ENCODE data around the gene NABP1.

NABP1 gene

GRCh38 chr2:191649519-191649918 is 28.4 kb upstream of the NABP1 start:
- H3K27me3 ChIP-seq (ENCODE audit: insufficient read depth, poor library complexity, severe bottlenecking) = no peaks in the 10 kb centered on the region
- no peak overlapping the region for H3K4me3 ChIP-seq (replicated peaks; ENCODE audit: insufficient read depth, low read length)
- no peak for TF ChIP-seq CTCF (IDR thresholded peaks at IDR 0.05; ENCODE audit: insufficient read depth, low read length)
- TF ChIP-seq SPI1 (IDR thresholded peaks at IDR 0.05; ENCODE audit: borderline replicate concordance, low read depth) = no peak
- H3K27ac ChIP-seq (replicated peaks) = no peak overlapping the region
- DNase-seq (ENCODE audit: low read depth in 1 of 2, low spot score in 1 of 2) = no peak

GRCh38 chr2:191650896-191651773 is 26.8 kb upstream of the NABP1 start:
- 0 out of 2 replicates have a peak, but pooled peaks have one; percentile 4 for TF ChIP-seq SPI1 (IDR thresholded peaks at IDR 0.05; ENCODE audit: borderline replicate concordance, low read depth)
- TF ChIP-seq GABPA (IDR thresholded peaks at IDR 0.05; ENCODE audit: low read depth) = no peak
- no peak overlapping the region for H3K27ac ChIP-seq (replicated peaks)
- H3K4me3 ChIP-seq (replicated peaks; ENCODE audit: insufficient read depth, low read length) = no peak overlapping the region
- no peaks in the 10 kb centered on the region for H3K27me3 ChIP-seq (ENCODE audit: insufficient read depth, poor library complexity, severe bottlenecking)
- DNase-seq (ENCODE audit: low read depth in 1 of 2, low spot score in 1 of 2) = no peak

- Histone ChIP-seq H3K27ac (replicated peaks) (no peak overlapping the region), H3K27me3 (ENCODE audit: insufficient read depth, poor library complexity, severe bottlenecking) (no peaks in the 10 kb centered on the region), H3K4me3 (replicated peaks; ENCODE audit: insufficient read depth, low read length) (no peak overlapping the region)
- TF ChIP-seq SPI1 (IDR thresholded peaks at IDR 0.05; ENCODE audit: borderline replicate concordance, low read depth) = peak; percentile 48; the same call in 1 of the 2 replicates
- no peak for TF ChIP-seq GABPA (IDR thresholded peaks at IDR 0.05; ENCODE audit: low read depth)
- DNase-seq (ENCODE audit: low read depth in 1 of 2, low spot score in 1 of 2) = no peak
These were observed 24.1 kb upstream of the NABP1 start for GRCh38 chr2:191653667-191654391.

GRCh38 chr2:191656391-191656790 is 21.5 kb upstream of the NABP1 start:
- H3K27me3 ChIP-seq (ENCODE audit: insufficient read depth, poor library complexity, severe bottlenecking) = no peaks in the 10 kb centered on the region
- no peak overlapping the region for H3K4me3 ChIP-seq (replicated peaks; ENCODE audit: insufficient read depth, low read length)
- TF ChIP-seq SPI1 (IDR thresholded peaks at IDR 0.05; ENCODE audit: borderline replicate concordance, low read depth) (no peak), GABPA (IDR thresholded peaks at IDR 0.05; ENCODE audit: low read depth) (no peak), POLR2AphosphoS5 (IDR thresholded peaks at IDR 0.05; ENCODE audit: low read depth) (no peak), REST (IDR thresholded peaks at IDR 0.05; ENCODE audit: insufficient replicate concordance, low read depth) (no peak), CTCF (IDR thresholded peaks at IDR 0.05; ENCODE audit: insufficient read depth, low read length) (no peak)
- no peak for DNase-seq (ENCODE audit: low read depth in 1 of 2, low spot score in 1 of 2)
- H3K27ac ChIP-seq (replicated peaks) = no peak overlapping the region

- Histone ChIP-seq H3K27me3 (ENCODE audit: insufficient read depth, poor library complexity, severe bottlenecking) (no peaks in the 10 kb centered on the region), H3K27ac (replicated peaks) (no peak overlapping the region), H3K4me3 (replicated peaks; ENCODE audit: insufficient read depth, low read length) (no peak overlapping the region)
- TF ChIP-seq POLR2AphosphoS5 (IDR thresholded peaks at IDR 0.05; ENCODE audit: low read depth) (no peak), SPI1 (IDR thresholded peaks at IDR 0.05; ENCODE audit: borderline replicate concordance, low read depth) (no peak), CTCF (IDR thresholded peaks at IDR 0.05; ENCODE audit: insufficient read depth, low read length) (no peak), GABPA (IDR thresholded peaks at IDR 0.05; ENCODE audit: low read depth) (no peak), REST (IDR thresholded peaks at IDR 0.05; ENCODE audit: insufficient replicate concordance, low read depth) (no peak)
- no peak for DNase-seq (ENCODE audit: low read depth in 1 of 2, low spot score in 1 of 2)
These were observed 21.1 kb upstream of the NABP1 start for GRCh38 chr2:191656792-191657191.
